Adrenal gland (tissue), 12 donors: ENCODE results near the gene ACD. TPM values are rescaled to one million over a fixed set of nuclear protein-coding genes. Genes with fewer than 3 reads are reported as not detected.

Source experiments
- DNase-seq, 7 donors: peaks; one replicate each; pipeline ENCODE4 v3.0.0-alpha.2; 2019 to 2020
- H3K27ac ChIP-seq, 5 donors: fragments of 200-600 bp; sonication (generic) in 4 of 5; 1 replicate in 3 of 5; 2 replicates in 2 of 5; pipeline versions ENCODE4 v1.5.1 to v1.8.0; 2016 to 2020; ENCODE audit warnings: mild to moderate bottlenecking in 1 of 5
- H3K27me3 ChIP-seq: fragments of 200-600 bp; 2 replicates; pipeline ENCODE4 v1.8.0; 2021
- H3K36me3 ChIP-seq, 2 donors: fragments of 200-600 bp; replicated peaks in 1 of 2; 1 replicate in 1 of 2; 2 replicates in 1 of 2; pipeline versions ENCODE4 v1.5.1 to v1.8.0; 2018 to 2022
- H3K4me1 ChIP-seq, 2 donors: fragments of 200-600 bp; replicated peaks in 1 of 2; 1 replicate in 1 of 2; 2 replicates in 1 of 2; pipeline versions ENCODE4 v1.5.1 to v1.8.0; 2018 to 2021
- H3K4me3 ChIP-seq, 4 donors: fragments of 200-600 bp; sonication (generic) in 3 of 4; one replicate each; pipeline ENCODE4 v1.5.1; 2016 to 2018
- H3K9me3 ChIP-seq, 3 donors: fragments of 200-600 bp; sonication (generic) in 1 of 3; replicated peaks in 1 of 3; 1 replicate in 2 of 3; 2 replicates in 1 of 3; pipeline versions ENCODE4 v1.5.1 to v1.8.0; 2016 to 2021
- POLR2A ChIP-seq, 2 donors: fragments of 450-650 bp; IDR thresholded peaks; one replicate each; pipeline ENCODE4 v1.6.1; 2017; ENCODE audit warnings: antibody characterized with exemption in 2 of 2, mild to moderate bottlenecking in 2 of 2, moderate library complexity in 1 of 2
- WGBS, 4 donors: extraction: QIAGEN DNeasy Blood & Tissue Kit in 2 of 4; methylation state at CpG; one replicate each; pipeline versions ENCODE4 v1.1.5 to v1.1.7; 2013 to 2017; 5-methylcytosine and 5-hydroxymethylcytosine counted together
- intact Hi-C, 2 donors: fragments of 100-400 bp; cut with DNase I; formaldehyde crosslinking; loops; one replicate each; pipeline versions ENCODE4 v1.14.1 to v1.15.0; 2022 to 2023
- polyA plus RNA-seq, 3 donors: library from polyadenylated mRNA; stranded (reverse); fragments of 200-250 nt in 2 of 3; fragments of 350-450 nt in 1 of 3; fragmentation: Illumina TruSeq in 1 of 3; extraction: RNeasy Lipid Tissue Mini Kit (QIAGEN cat#74804) in 1 of 3; gene quantifications; one replicate each; pipeline ENCODE4 v1.2.3, GENCODE V29; 2013 to 2014
- total RNA-seq, 9 donors: library from RNA; depleted of rRNA in 4 of 9; stranded (reverse); fragments of >200 nt in 4 of 9; fragments of 120-200 nt in 1 of 9; fragmentation: NEBNext Ultra II Directional in 1 of 9; extraction: Animal tissue kit (Norgen Biotek cat#: 25700) in 1 of 9; gene quantifications; one replicate each; pipeline versions ENCODE4 v1.1.0 to v1.2.4, GENCODE V29; 2013 to 2023
- TF ChIP-seq, protein P1 (sequence below), 6 experiments: fragments of 450-650 bp in 4 of 6; fragments of 200-600 bp in 2 of 6; sonication (generic) in 1 of 6; IDR thresholded peaks; 1 replicate in 5 of 6; 2 replicates in 1 of 6; pipeline versions ENCODE4 v1.5.1 to v1.8.0; 2016 to 2021; ENCODE audit warnings: antibody characterized with exemption in 6 of 6, mild to moderate bottlenecking in 2 of 6, moderate library complexity in 1 of 6
- donor health status: healthy with polysubstance abuse.
- donor health status: Bipolar disorder and iron deficiency.
- donor health status: DM: yes; HTN: yes; CAD: no.
- donor health status: DM: no; HTN: no; CAD: no.
- donor health status: DM: no; HTN: no; CAD: no.
- donor health status: DM: yes; HTN: yes; CAD: no.

The ACD gene
- total and polyA plus RNA-seq, 12 donors, result 7.3 to 47.0 (median 20.7) TPM

GRCh38 chr16:67667453-67667816 lies 7.4 kb upstream of the ACD start:
- intact Hi-C loops, result loop anchor here in 1 of 2 donors (5.0 kb wide), 1 partner anchor 135 kb away; no protein-coding TSS in a partner anchor
- Histone ChIP-seq H3K27me3 (no peaks in the 10 kb centered on the region), H3K27ac (peak overlapping the region; percentile 77 to 91 (median 85)), H3K36me3 (peaks cover 0 to 8% of the 10 kb centered on the region in 2 donors), H3K4me1 (peaks cover 10 to 27% of the 10 kb centered on the region in 2 donors), H3K4me3 (peak overlapping the region in 2 of 4 donors; percentile 65 to 86), H3K9me3 (no peaks in the 10 kb centered on the region)
- no peak for DNase-seq
- WGBS, 4 donors, result 20 to 44% (median 39%) methylated on average over 2 to 10 of the region's 10 CpGs
- TF ChIP-seq, protein P1, sequence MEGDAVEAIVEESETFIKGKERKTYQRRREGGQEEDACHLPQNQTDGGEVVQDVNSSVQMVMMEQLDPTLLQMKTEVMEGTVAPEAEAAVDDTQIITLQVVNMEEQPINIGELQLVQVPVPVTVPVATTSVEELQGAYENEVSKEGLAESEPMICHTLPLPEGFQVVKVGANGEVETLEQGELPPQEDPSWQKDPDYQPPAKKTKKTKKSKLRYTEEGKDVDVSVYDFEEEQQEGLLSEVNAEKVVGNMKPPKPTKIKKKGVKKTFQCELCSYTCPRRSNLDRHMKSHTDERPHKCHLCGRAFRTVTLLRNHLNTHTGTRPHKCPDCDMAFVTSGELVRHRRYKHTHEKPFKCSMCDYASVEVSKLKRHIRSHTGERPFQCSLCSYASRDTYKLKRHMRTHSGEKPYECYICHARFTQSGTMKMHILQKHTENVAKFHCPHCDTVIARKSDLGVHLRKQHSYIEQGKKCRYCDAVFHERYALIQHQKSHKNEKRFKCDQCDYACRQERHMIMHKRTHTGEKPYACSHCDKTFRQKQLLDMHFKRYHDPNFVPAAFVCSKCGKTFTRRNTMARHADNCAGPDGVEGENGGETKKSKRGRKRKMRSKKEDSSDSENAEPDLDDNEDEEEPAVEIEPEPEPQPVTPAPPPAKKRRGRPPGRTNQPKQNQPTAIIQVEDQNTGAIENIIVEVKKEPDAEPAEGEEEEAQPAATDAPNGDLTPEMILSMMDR (IDR thresholded peaks at IDR 0.05), result no peak
- TF ChIP-seq POLR2A (IDR thresholded peaks at IDR 0.05), result no peak

GRCh38 chr16:67666559-67667452 lies 6.7 kb upstream of the ACD start, which contains the start of the genes C16orf86 and ENKD1:
TSS of gene C16orf86 (plus strand) at chr16:67666814. CDS start at chr16:67666971, 157 bp downstream.
TSS of gene ENKD1 (minus strand) at chr16:67666750. CDS start at chr16:67666442, 308 bp downstream.
- Histone ChIP-seq H3K4me3 (peak within 1 kb of the TSS; percentile 53 to 86 (median 69)), H3K27ac (peak within 1 kb of the TSS; percentile 77 to 91 (median 85)), H3K4me1 (peaks cover 10 to 23% of the 10 kb centered on the region in 2 donors), H3K36me3 (peaks cover 0 to 10% of the 10 kb centered on the region in 2 donors), H3K27me3 (no peaks in the 10 kb centered on the region), H3K9me3 (no peaks in the 10 kb centered on the region)
- TF ChIP-seq POLR2A (IDR thresholded peaks at IDR 0.05), result no peak
- TF ChIP-seq, protein P1 (IDR thresholded peaks at IDR 0.05), result no peak
- 0 to 27% (median 5%) methylated on average over 2 to 78 of the region's 78 CpGs for WGBS, 4 donors
- DNase-seq, result peak; percentile 82 to 91 (median 86)
- intact Hi-C loops, result loop anchor here in 1 of 2 donors (5.0 kb wide), 1 partner anchor 135 kb away; no protein-coding TSS in a partner anchor

GRCh38 chr16:67666032-67666551 lies 6.0 kb upstream of the ACD start:
- H3K4me1 ChIP-seq, result peaks cover 10 to 29% of the 10 kb centered on the region in 2 donors
- no peaks in the 10 kb centered on the region for H3K27me3 ChIP-seq
- peak in 6 of 7 donors; percentile 54 to 71 (median 64) for DNase-seq
- TF ChIP-seq, protein P1 (IDR thresholded peaks at IDR 0.05), result no peak
- TF ChIP-seq POLR2A (IDR thresholded peaks at IDR 0.05), result no peak
- peak overlapping the region in 3 of 5 donors; percentile 85 to 91 (median 87) for H3K27ac ChIP-seq
- WGBS, 4 donors, result 0 to 4% (median 1%) methylated on average over 9 to 46 of the region's 46 CpGs
- intact Hi-C loops, result loop anchor here in 1 of 2 donors (5.0 kb wide), 1 partner anchor 136 kb away; no protein-coding TSS in a partner anchor
- peaks cover 0 to 10% of the 10 kb centered on the region in 2 donors for H3K36me3 ChIP-seq
- H3K9me3 ChIP-seq, result no peaks in the 10 kb centered on the region
- peak overlapping the region in 3 of 4 donors; percentile 65 to 86 (median 73) for H3K4me3 ChIP-seq

GRCh38 chr16:67665598-67665997 lies 5.5 kb upstream of the ACD start:
- intact Hi-C loops, result loop anchor here in 1 of 2 donors (5.0 kb wide), 1 partner anchor 137 kb away; no protein-coding TSS in a partner anchor
- no peaks in the 10 kb centered on the region for H3K27me3 ChIP-seq
- H3K4me1 ChIP-seq, result peaks cover 10 to 30% of the 10 kb centered on the region in 2 donors
- H3K36me3 ChIP-seq, result peaks cover 0 to 10% of the 10 kb centered on the region in 2 donors
- H3K4me3 ChIP-seq, result peak overlapping the region in 1 of 4 donors; percentile 65
- 73 to 76% (median 75%) methylated on average over 5 of the region's 5 CpGs for whole genome bisulfite sequencing, 4 donors
- TF ChIP-seq, protein P1 (IDR thresholded peaks at IDR 0.05), result no peak
- no peak for TF ChIP-seq POLR2A (IDR thresholded peaks at IDR 0.05)
- peak overlapping the region in 1 of 5 donors; percentile 91 for H3K27ac ChIP-seq
- DNase-seq, result no peak
- H3K9me3 ChIP-seq, result no peaks in the 10 kb centered on the region
